NOMO-1 treated with DMSO at 0.1 percent for 48 hours (cell line): ENCODE data around the gene MED16.
A peak's percentile ranks its signal among the peaks of the same experiment; 100 is the strongest.
"Not testable (repeated sequence)": the region's sequence is repeated elsewhere in the genome, so short reads cannot be mapped to it uniquely, and the experiment has no call there.

Source experiments
- DNase-seq: peaks from one replicate; lab custom pipeline; 2025; ENCODE audit not compliant: unreplicated experiment; lab: John Stamatoyannopoulos, UW

MED16 gene

DNA sequence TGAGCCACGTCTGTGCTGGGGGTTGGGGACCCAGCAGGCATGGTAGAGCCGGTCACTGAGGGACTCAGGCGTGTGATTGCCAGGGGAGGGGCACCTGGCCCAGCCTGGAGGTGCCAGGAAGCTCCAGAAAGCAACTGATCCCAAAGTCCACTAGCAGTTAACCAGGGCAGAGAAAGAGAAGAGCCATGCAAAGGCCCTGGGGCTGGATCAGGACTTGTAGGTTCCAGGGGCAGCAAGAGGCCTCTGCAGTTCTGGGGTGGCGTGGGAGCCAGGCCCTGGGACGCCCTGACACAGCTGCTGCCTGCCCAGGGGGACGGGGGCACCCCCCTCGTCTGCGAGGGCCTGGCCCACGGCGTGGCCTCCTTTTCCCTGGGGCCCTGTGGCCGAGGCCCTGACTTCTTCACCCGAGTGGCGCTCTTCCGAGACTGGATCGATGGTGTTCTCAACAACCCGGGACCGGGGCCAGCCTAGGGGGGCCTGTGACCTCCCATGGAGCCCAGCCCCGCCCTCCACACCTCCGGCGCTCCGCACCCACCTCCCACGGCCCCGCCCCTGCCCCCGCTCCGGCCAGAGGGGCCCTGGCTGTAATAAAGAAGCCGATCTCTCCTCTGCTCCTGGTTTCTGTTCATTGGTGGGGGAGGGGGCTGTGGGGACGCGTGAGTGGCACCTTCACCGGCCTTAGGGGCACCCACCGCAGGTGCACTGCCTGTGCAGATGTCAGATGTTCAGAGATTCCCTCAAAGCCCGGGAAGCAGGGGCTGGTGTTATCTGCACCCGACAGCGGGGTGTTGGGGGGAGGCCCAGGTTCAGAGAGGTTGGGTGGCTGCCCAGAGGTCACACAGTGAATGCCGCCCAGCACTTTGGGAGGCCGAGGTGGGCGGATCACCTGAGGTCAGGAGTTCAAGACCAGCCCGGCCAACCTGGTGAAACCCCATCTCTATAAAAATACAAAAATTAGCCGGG lies 61.3 kb downstream of the MED16 start:
- no peak for DNase-seq

DNA sequence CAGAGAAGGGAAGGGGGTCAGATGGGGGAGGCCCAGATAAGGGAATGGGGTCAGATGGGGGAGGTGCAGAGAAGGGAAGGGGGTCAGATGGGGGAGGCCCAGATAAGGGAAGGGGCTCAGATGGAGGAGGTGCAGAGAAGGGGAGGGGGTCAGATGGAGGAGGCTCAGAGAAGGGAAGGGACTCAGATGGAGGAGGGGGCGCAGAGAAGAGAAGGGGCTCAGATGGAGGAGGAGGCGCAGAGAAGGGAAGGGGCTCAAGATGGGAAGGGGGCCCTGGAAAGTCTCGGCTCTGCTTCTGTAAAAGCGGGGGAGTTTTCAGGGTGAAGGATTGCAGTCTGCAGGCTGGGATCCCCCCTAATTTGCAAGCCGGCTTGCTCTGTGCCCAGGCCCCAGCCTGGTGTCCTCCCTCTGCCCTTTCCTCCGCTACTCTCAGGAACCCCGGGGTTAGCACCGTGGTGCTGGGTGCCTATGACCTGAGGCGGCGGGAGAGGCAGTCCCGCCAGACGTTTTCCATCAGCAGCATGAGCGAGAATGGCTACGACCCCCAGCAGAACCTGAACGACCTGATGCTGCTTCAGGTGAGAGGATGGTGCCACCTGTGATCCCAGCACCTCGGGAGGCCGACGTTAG lies 63.7 kb downstream of the MED16 start:
- no peak for DNase-seq

DNA sequence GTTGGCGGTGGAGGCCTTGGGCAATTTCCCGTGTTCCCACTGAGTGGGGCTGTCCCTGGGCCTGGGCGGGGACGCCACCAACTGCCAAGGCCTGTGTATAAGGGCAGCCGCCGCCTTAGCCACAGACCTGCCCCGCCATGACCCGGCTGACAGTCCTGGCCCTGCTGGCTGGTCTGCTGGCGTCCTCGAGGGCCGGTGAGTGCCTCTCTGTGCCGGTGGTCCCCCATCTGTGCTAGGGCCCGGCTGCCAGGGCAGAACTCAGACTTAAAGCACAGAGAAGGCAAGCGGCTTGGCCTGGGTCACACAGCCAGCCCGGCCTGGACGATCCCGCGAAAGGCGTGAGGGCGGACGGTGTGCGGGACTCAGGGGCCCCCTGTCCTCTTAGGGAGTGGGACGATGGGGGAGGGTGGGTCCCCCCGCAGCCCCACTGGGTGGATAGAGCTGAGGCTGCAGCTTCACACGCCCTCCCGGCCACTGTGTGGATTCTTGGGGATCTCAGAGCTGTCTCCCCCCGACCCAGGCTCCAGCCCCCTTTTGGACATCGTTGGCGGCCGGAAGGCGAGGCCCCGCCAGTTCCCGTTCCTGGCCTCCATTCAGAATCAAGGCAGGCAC lies 65.2 kb downstream of the MED16 start, which contains the start of gene AZU1:
Gene AZU1, plus strand, starts transcription at position 128 of the 612 bp plus-strand sequence. Its CDS starts 10 bp downstream, at position 138.
- peak; percentile 80 for DNase-seq

DNA sequence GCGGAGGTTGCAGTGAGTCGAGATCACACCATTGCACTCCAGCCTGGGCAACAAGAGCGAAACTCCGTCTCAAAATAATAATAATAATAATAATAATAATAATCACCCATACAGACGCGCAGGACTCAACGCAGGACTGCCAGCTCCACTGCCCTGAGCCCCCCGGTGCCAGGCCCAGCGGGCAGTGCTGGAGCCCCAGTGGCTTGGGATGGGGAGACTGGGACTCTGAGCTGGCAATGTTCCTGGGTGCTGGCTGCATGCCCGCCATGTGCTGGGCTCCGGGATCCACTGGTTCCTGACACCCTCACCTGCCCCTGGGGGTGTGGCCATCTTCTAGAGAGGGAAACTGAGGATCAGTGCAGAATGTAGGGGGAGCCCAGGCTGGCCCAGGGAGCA lies 65.7 kb downstream of the MED16 start:
- DNase-seq: no peak

DNA sequence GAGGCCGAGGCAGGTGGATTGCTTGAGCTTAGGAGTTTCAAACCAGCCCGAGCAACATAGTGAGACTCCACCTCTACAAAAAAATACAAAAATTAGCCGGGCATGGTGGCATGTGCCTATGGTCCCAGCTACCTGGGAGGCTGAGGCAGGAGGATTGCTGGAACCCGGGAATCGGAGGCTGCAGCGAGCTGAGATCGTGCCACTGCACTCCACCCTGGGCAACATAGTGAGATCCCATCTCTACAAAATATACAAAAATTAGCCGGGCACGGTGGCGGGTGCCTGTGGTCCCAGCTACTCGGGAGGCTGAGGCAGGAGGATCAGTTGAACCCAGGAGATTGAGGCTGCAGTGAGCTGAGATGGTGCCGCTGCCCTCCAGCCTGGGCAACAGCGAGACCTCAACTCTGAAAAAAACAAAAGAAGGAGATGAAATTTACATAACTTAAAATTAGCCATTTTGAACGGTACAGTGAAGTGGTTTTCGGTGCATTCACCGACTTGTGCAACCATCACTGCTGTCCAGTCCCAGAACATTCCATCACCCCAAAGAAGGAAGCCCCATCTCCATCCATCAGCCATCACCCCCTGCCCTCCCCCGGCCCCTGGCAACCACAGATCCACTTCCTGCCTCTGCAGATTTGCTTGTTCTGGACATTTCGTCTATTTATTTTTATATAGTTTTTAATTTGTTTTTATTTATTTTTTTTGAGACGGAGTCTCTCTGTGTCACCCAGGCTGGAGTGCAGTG lies 66.9 kb downstream of the MED16 start:
- DNase-seq: peak; percentile 47

GRCh38 chr19:824885-825284 lies 68.1 kb downstream of the MED16 start:
- peak; percentile 64 for DNase-seq

- peak; percentile 46 for DNase-seq
Observed at GRCh38 chr19:823565-824121, 69.3 kb downstream of the MED16 start.

- DNase-seq: peak; percentile 59
Observed at GRCh38 chr19:821825-822503, 71.0 kb downstream of the MED16 start, which contains the start of gene PLPPR3. PLPPR3 (minus strand) TSS chr19:821955; CDS start chr19:821559, 396 bp downstream.

DNA sequence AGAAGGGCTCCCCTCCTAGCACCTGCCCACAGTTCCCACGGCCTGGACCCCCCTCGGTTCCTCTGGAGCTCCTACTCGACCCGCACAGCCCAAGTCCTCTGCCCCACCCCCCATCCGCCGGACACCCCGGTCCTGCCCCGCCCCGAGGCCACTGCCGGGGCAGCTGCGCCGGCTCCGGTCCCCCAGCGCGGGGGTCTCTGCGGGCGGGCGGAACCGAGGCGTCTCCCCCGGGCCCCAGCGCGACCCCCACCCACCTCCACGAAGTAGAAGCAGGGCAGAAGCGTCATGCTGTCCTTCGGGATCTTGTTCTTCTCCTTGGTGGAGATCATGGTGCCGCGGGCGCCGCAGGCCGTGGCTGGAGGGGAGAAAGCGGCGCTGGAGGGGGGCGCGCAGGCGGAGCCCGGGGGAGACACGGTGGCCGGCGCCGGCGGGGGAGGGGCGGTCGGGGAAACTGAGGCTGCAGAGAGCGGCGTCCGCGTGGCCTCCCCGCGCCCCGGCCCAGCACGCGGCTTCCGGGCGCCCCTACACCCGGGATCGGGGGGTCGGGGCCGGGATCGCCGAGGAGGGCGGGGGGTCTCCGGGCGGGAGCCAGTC lies 71.7 kb downstream of the MED16 start:
- DNase-seq: no peak

GRCh38 chr19:820212-820611 lies 72.8 kb downstream of the MED16 start:
- DNase-seq: not testable (repeated sequence)
